Activated CD4-positive, alpha-beta T cell treated with anti-CD3 and anti-CD28 coated beads, Interleukin-2, amount 10 ng/mL, durations not matched to agents 24 days and 14 days (primary cell): Measurements from ENCODE around the gene KIF19. TPM values are rescaled to one million over a fixed set of nuclear protein-coding genes. Genes with fewer than 3 reads are reported as not detected.

ENCODE experiments used
- DNase-seq: peaks from one replicate; pipeline ENCODE4 v3.0.0; 2022
- H3K27ac Mint-ChIP-seq: one replicate; pipeline ENCODE4 v1.8.0; 2022; ENCODE audit warnings: mild to moderate bottlenecking, mixed read lengths
- H3K27me3 Mint-ChIP-seq: one replicate; pipeline ENCODE4 v1.8.0; 2022; ENCODE audit warnings: mixed read lengths
- H3K36me3 Mint-ChIP-seq: one replicate; pipeline ENCODE4 v1.8.0; 2022; ENCODE audit warnings: low read depth, mild to moderate bottlenecking, mixed read lengths
- H3K4me1 Mint-ChIP-seq: one replicate; pipeline ENCODE4 v1.8.0; 2021; ENCODE audit warnings: mixed read lengths
- H3K4me3 Mint-ChIP-seq: one replicate; pipeline ENCODE4 v1.8.0; 2022; ENCODE audit warnings: mild to moderate bottlenecking, moderate library complexity, mixed read lengths
- H3K9me3 Mint-ChIP-seq: one replicate; pipeline ENCODE4 v1.8.0; 2021; ENCODE audit warnings: mixed read lengths
- intact Hi-C: fragments of 100-400 bp; cut with micrococcal nuclease; formaldehyde crosslinking; loops from one replicate; pipeline ENCODE4 v1.15.1; 2023
- total RNA-seq: library from RNA; stranded (reverse); gene quantifications from 2 replicates; pipeline ENCODE4 v1.2.3, GENCODE V29; 2022

Gene KIF19
- total RNA-seq, 1 donor from 2014 or later, result 0.23 TPM

DNA sequence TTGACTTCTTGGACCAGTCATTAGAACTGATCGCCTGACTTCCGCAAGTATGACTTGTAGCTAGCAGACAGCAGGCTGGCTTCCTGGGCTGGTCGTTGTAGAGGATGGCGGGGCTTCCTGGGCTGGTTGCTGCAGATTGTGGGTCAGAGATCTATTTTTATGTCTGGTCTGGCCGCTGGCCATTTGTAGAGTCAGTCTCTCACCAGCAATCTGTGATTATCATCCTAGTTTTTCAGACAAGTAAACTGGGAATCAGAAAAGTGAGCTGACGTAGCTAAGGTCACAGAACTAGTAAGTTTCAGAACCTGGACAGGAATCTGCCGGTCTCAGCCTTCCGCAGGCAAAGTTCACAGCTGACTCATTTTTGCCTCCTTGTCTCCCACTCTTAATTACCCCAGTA lies 60.4 kb downstream of the KIF19 start:
- peaks cover 11% of the 10 kb centered on the region for H3K27me3 Mint-ChIP-seq
- H3K36me3 Mint-ChIP-seq, result no peaks in the 10 kb centered on the region
- H3K4me1 Mint-ChIP-seq, result no peaks in the 10 kb centered on the region
- no peak overlapping the region for H3K4me3 Mint-ChIP-seq
- DNase-seq, result no peak
- H3K27ac Mint-ChIP-seq, result no peak overlapping the region
- no peaks in the 10 kb centered on the region for H3K9me3 Mint-ChIP-seq
- intact Hi-C loops, result no loop called here

DNA sequence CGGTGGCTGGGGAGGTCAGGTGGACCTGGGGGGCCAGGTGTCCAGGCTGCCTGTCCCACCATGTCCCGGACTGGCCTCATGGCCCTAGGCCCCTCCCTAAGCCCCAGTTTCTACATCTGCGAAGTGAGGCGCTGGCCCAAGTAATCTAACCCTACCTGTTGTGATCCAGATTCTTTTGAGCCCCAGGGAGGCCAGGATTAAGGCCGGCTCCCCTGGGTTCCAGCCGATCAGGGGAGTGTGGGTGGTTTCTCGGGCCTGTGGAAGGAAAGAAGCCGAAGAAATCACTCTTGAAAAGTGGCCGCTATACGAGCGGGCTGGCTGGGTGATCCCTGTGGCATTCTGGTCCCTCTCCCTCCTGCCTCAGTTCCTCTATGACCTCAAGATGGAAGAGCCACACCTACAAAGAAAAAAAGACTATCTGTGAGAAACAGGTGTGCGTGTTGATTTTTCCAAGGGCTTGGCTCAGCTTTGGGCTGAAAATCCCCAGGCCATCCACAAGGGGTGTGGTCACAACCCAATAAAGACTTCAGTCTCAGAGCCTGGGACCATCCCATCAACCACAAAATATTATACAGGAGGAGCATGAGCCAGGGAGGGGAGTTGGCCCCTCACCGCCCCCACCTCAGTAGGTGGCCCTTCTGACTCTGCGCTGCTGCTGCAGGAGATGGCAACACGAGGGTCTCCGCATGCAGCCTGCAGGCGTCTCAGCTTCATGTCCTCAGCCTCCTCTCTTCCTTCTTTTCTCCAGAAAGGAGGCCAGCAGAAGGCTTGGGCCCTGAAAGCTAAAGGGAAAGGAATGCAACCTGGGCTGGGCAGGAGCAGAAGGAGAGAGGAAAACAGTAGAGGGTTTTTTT lies 61.6 kb downstream of the KIF19 start:
- Mint-ChIP-seq H3K27ac (no peak overlapping the region), H3K36me3 (no peaks in the 10 kb centered on the region), H3K9me3 (no peaks in the 10 kb centered on the region)

DNA sequence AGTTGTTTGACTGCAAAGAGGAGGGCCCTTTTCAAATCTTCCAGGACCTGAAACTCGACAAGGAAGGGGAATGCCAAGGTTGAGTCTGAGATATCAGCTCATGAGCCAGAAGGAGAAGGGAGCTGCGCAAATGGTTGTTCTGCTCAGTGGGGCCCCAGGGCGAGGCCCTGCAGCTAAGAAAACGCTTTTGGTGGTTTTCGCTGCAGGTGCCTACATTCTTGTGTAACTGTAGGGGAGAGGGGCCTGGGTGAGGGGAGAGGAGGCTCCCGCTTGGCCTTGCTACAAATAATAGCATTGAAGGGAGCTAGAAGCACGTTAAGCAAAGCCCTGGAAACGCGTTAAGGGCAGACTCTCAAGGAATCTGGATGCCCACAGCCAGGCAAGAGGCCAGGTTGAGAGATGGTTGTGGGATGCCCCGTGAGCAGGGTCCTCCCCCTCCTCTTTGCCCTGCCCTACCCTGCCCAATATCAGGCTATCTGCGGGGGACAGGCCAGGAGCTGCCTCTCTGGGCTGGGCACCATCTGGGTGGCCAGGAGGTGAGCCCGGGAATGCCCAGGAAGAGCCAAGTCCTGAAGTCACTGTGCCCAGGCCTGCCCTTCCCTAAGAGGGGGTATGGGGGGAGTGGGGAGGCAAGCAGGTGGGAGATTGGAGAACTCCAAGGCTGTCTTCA lies 63.2 kb downstream of the KIF19 start:
- Mint-ChIP-seq H3K27ac (no peak overlapping the region), H3K4me3 (no peak overlapping the region), H3K36me3 (no peaks in the 10 kb centered on the region), H3K9me3 (no peaks in the 10 kb centered on the region), H3K4me1 (no peaks in the 10 kb centered on the region), H3K27me3 (peaks cover 11% of the 10 kb centered on the region)
- no peak for DNase-seq
- intact Hi-C loops, result no loop called here

More for the DNA sequence above, 61.6 kb downstream of the KIF19 start:
- intact Hi-C loops, result no loop called here
- H3K4me1 Mint-ChIP-seq, result no peaks in the 10 kb centered on the region
- no peak for DNase-seq
- H3K27me3 Mint-ChIP-seq, result peaks cover 11% of the 10 kb centered on the region
- H3K4me3 Mint-ChIP-seq, result no peak overlapping the region

DNA sequence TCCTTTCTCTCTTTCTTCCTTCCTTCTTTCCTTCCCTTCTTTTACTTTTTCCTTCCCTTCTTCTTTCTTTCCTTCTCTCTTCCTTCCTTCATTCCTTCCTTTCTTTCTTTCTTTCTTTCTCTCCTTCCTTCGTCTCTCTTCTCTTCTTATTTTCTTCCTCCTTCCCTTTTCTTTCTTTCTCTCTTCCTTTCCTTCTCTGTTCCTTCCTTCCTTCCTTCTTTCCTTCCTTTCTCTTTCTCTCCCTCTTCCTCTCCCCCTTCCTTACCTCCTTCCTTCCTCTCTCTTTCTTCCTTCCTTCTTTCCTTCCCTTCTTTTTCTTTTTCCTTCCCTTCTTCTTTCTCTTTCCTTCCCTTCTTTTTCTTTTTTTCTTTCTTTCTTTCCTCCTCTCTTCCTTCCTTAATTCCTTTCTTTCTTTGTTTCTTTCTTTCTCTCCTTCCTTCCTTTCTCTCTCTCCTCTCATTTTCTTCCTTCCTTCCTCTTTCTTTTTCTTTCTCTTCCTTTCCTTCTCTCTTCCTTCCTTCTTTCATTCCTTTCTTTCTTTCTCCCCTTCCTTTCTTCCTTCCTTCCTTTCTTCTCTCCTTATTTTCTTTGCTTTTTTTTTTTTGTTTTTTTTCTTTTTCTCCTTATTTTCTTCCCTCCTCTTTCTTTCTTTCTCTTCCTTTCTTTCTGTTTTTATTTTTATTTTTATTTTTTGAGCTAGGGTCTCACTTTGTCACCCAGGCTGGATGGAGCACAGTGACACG lies 64.1 kb downstream of the KIF19 start:
- Mint-ChIP-seq H3K36me3 (no peaks in the 10 kb centered on the region), H3K27me3 (peaks cover 7% of the 10 kb centered on the region), H3K9me3 (no peaks in the 10 kb centered on the region), H3K4me1 (no peaks in the 10 kb centered on the region), H3K27ac (no peak overlapping the region), H3K4me3 (no peak overlapping the region)
- no peak for DNase-seq
- intact Hi-C loops, result no loop called here

DNA sequence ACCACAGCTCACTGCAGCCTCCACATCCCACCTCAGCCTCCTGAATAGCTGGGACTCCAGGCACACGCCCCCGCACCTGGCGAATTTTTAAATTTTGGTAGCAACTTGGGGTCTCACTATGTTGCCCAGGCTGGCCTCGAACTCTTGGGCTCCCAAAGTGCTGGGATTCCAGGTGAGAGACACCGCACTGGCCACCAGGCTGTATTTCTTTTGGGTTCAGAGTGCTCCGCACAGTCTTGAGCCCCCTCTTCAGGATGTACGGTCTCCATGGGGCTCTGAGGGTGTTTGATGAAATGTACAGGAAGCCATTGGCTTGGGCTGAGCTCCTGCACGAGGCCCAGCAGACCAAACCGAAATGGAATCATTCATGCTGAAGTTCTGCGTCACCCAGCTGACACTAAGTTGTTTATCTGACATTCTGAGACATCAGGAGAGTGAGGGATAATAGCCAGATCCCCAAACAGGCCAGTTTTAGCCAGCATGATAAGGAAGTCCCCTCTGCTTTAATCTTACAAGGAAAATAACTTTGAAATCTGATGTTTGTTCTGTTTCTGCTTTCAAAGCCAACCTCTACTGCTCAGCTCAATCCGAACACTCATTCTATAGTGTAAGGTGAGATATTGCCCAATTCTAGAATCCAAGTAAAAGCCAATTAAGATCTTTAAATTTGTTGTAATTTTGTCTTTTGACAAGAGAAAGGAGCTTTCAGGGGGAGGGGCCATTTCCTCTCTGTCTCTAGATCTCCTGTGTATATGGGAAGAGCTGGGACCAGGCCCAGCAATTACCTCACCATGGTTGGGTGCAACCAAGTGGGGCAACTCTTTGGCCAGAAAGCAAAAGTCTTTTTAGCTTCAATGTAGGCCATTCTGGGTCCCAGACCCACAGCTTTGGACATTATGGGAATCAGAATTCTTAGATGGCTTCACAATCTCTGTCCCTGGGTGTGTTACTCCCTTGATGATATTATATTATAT lies 64.9 kb downstream of the KIF19 start:
- no peaks in the 10 kb centered on the region for H3K4me1 Mint-ChIP-seq
- intact Hi-C loops, result no loop called here

DNA sequence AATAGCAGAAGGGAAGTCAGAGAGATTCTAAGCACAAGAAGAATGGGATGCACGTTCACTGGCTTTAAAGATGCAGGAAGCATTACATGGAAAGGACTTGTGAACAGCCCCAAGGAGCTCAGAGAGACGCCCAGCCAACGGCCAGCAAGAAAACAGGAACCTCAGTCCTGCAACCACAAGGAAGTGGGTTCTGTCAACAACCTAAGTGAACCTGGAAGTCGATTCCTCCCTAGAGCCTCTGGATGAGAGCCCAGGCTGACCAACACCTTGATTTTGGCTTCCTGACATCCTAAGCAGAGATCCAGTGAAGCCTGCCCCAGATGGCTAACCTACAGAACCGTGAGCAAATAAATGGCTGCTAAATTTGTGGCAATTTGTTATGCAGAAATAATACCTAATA lies 65.7 kb downstream of the KIF19 start:
- no peaks in the 10 kb centered on the region for H3K9me3 Mint-ChIP-seq
- H3K27ac Mint-ChIP-seq, result no peak overlapping the region
- H3K4me1 Mint-ChIP-seq, result no peaks in the 10 kb centered on the region
- intact Hi-C loops, result no loop called here
- no peak overlapping the region for H3K4me3 Mint-ChIP-seq
- H3K27me3 Mint-ChIP-seq, result peaks cover 7% of the 10 kb centered on the region
- H3K36me3 Mint-ChIP-seq, result no peaks in the 10 kb centered on the region
- no peak for DNase-seq

More for the DNA sequence above, 64.9 kb downstream of the KIF19 start:
- Mint-ChIP-seq H3K36me3 (no peaks in the 10 kb centered on the region), H3K9me3 (no peaks in the 10 kb centered on the region), H3K4me3 (no peak overlapping the region), H3K27ac (no peak overlapping the region), H3K27me3 (peaks cover 7% of the 10 kb centered on the region)
- DNase-seq, result no peak

DNA sequence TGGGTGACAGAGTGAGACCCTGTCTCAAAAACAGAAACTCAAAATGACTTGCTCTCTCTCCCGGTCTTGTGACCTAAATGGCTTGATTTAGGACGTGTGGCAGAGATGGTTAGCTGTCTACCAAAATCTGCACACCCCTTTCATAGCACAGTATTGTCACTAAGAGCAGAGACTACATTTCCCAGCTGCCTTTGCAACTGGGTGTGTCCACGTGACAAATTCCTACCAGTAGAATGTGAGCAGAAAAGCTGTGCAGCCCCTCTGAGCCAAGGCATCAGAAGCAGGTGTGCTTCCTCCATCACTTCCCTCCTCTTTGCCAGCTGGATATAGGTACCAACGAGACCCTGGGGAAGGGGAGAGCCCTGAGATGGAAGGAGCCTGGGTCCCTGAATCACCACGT lies 66.8 kb downstream of the KIF19 start:
- H3K9me3 Mint-ChIP-seq, result no peaks in the 10 kb centered on the region
- no peaks in the 10 kb centered on the region for H3K4me1 Mint-ChIP-seq
- no peaks in the 10 kb centered on the region for H3K36me3 Mint-ChIP-seq
- intact Hi-C loops, result no loop called here
- H3K27ac Mint-ChIP-seq, result no peak overlapping the region
- no peak overlapping the region for H3K4me3 Mint-ChIP-seq
- H3K27me3 Mint-ChIP-seq, result peaks cover 7% of the 10 kb centered on the region
- DNase-seq, result no peak

DNA sequence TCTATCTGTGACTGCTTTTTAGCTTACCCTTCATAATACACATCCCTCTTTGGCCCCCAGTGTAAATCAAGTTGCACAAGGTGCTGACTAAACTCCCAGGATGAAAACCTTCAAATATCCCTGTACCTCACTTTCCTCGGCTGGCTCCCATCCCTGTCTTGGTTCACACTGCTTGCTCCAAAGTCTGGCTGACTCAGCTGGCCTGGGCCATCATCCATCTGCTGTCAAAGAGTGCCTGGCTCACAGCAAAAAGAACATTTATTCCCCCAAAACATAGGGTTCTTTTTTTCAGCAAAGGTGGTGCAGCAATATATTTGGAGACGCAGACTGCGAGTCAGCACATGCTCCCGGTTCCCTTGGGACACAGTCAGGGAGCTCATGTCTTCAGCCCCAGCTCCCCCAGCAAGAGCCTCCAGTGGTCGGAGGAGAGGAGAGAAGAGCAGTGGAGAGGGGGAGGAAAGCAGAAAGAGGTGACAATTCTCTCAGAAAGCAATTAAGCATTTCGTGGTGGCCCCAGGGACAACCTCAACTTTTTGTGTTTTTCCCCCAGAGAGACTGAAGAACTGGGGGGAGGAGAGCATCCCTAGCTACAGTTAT lies 67.4 kb downstream of the KIF19 start:
- no peaks in the 10 kb centered on the region for H3K36me3 Mint-ChIP-seq
- H3K27me3 Mint-ChIP-seq, result peaks cover 7% of the 10 kb centered on the region
- H3K27ac Mint-ChIP-seq, result no peak overlapping the region
- no peaks in the 10 kb centered on the region for H3K4me1 Mint-ChIP-seq
- intact Hi-C loops, result no loop called here
- no peak overlapping the region for H3K4me3 Mint-ChIP-seq
- no peak for DNase-seq
- H3K9me3 Mint-ChIP-seq, result no peaks in the 10 kb centered on the region

DNA sequence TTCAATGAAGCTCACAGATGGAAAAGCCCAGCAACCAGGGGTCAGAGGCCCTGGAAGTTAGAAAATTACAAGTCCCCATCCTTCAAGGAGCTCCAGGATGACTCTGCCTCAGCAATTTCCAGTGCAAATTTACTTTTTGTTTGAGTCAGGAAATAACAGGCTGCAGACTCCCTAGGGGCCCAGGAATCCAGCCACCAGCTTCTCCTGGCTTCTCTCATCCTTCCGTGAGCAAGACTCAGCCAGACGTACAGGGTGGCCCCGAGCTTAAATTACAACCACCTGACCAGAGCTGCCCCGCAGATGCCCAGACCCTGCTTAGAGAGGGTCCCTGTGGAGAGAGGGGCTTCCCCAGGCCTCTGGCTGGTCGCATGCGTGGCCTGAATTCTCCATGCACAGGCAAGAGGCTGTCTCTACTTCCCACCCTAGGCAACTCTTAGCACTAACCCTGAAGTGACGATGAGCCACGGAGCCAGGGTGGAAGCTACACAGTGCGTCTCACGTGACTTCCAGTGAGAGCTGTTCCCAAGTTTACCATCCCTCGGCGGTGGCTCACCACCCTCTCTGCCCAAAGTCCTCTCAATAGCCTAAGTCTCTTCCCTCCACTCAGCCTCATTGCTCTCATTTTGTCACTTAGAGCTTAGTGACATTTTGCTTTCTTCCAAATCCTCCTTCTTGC lies 68.4 kb downstream of the KIF19 start:
- no peaks in the 10 kb centered on the region for H3K36me3 Mint-ChIP-seq
- H3K4me1 Mint-ChIP-seq, result no peaks in the 10 kb centered on the region
- intact Hi-C loops, result no loop called here
- no peak overlapping the region for H3K4me3 Mint-ChIP-seq
- H3K9me3 Mint-ChIP-seq, result no peaks in the 10 kb centered on the region
- peaks cover 6% of the 10 kb centered on the region for H3K27me3 Mint-ChIP-seq
- no peak overlapping the region for H3K27ac Mint-ChIP-seq
- DNase-seq, result no peak

DNA sequence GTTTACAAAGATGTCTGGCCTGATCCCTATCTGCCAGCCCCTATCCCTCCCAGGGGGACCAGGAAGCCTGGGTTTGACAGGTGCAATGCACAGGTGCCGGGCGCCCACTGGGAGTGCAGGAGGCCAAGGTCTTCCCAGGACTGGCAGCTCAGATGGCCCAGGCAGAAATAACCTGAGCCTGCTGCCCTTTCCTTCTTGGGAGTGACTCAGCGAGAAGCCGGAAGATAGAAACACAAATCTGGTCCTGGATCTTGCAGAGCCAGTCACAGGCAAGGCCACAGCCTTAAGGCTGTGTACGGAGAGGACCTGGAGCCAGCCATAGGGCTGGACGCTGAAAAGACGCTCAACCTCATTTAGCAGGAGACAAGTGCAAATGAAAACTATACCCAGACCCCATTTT lies 69.0 kb downstream of the KIF19 start:
- no peaks in the 10 kb centered on the region for H3K36me3 Mint-ChIP-seq
- H3K27ac Mint-ChIP-seq, result no peak overlapping the region
- DNase-seq, result no peak
- H3K4me1 Mint-ChIP-seq, result no peaks in the 10 kb centered on the region
- intact Hi-C loops, result no loop called here
- H3K9me3 Mint-ChIP-seq, result no peaks in the 10 kb centered on the region
- no peak overlapping the region for H3K4me3 Mint-ChIP-seq
- peaks cover 6% of the 10 kb centered on the region for H3K27me3 Mint-ChIP-seq

DNA sequence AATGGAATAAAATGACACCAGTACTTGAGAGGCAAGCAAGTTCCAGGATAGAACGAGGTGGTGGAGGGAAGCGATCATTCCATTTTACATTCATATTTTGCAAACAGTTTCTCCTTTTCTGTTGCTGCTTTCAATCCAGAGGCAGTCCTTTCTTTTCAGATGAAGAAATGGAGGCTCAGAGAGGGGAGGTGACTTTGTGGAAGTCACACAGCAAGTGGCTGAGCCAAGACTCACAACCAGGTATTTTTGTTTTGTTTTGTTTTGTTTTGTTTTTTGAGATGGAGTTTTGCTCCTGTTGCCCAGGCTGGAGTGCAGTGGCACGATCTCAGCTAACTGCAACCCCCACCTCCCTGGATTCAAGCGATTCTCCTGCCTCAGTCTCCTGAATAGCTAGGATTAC lies 70.5 kb downstream of the KIF19 start:
- H3K36me3 Mint-ChIP-seq, result no peaks in the 10 kb centered on the region
- peaks cover 7% of the 10 kb centered on the region for H3K27me3 Mint-ChIP-seq
- no peaks in the 10 kb centered on the region for H3K9me3 Mint-ChIP-seq
- no peaks in the 10 kb centered on the region for H3K4me1 Mint-ChIP-seq
- no peak overlapping the region for H3K27ac Mint-ChIP-seq
- DNase-seq, result no peak
- intact Hi-C loops, result no loop called here
- H3K4me3 Mint-ChIP-seq, result no peak overlapping the region

DNA sequence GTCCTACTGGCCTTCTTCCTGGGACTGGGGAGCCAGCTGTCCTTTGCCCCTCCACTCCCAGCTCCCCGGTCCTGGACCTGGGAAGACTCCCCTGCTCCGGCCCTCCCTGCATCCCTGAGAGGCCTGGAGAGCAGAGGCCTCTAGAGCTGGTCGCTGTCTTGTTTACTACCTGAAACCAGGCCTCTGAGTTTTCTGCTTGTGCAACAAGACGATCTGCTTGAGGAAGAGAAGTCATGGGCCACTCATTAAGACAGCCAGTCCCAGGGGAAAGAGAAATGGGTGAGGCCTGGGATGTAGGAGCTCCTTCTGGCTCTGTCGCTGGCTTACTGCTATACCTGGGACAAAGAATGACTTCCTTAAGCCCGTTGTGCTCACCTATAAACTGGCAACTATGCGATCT lies 76.0 kb downstream of the KIF19 start:
- peaks cover 12% of the 10 kb centered on the region for H3K27me3 Mint-ChIP-seq
- peaks cover 5% of the 10 kb centered on the region for H3K4me1 Mint-ChIP-seq
- DNase-seq, result no peak
- H3K27ac Mint-ChIP-seq, result no peak overlapping the region
- H3K9me3 Mint-ChIP-seq, result no peaks in the 10 kb centered on the region
- intact Hi-C loops, result no loop called here
- H3K4me3 Mint-ChIP-seq, result no peak overlapping the region
- no peaks in the 10 kb centered on the region for H3K36me3 Mint-ChIP-seq
